ENCODE data around the gene EDIL3.
"Not testable (repeated sequence)": the region's sequence is repeated elsewhere in the genome, so short reads cannot be mapped to it uniquely, and the experiment has no call there.

The EDIL3 gene

GRCh38 chr5:84297641-84298040 is 87.0 kb downstream of the EDIL3 start:
- not testable (repeated sequence) for DNase-seq

GRCh38 chr5:84292788-84293653 is 91.7 kb downstream of the EDIL3 start:
- no peak for DNase-seq

DNA sequence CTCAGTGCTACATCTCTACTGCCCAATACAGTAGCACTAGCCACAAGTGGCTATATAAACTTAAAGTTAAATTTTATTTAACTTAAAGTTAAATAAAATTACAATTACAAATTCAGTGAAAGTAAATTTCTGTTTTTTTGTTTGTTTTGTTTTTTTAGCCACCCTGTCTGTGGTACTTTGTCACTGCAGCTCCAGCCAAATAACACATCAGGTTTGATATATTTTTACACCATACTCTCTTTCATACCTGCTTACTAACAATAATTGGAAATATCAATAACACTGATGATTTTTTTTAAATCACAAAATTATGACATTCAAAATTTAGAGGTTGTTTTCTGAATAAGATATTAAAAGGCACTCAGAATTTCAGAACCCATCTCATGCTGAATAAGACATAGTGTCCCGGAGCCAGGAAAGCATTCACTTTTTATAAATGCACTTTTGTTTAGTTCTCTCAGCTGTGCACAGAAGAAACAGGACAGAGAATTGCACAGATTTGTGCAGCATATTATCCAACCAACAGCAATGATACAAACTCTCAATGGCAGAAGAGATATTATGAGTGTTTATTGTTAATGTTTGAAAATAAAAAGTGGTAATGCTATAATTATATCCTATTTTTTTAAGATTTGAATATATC is 92.6 kb downstream of the EDIL3 start:
- no peak for DNase-seq

GRCh38 chr5:84290673-84291072 is 94.0 kb downstream of the EDIL3 start:
- DNase-seq = no peak

GRCh38 chr5:84290161-84290560 is 94.5 kb downstream of the EDIL3 start:
- DNase-seq = no peak

- DNase-seq = no peak
These were observed 96.7 kb downstream of the EDIL3 start for GRCh38 chr5:84287951-84288350.

DNA sequence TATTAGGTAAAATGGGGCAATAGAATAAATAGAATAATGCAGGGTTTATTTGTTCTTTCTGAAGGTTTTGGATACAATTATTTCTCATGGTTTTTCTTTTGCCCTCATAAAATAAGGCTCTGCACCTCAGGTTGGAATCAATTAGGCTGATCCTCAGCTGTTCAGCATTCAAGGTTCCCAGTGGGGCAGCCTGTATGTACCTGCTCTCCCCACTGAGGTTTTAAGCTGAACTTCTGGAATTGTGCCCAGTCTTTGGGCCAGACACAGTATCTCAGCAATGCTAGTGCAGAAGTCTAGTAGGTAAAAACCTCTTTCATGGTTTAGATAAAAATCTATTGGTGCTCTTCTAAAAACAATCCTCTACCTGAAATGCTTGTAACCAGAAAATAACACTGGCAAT is 98.0 kb downstream of the EDIL3 start:
- DNase-seq = no peak

- no peak for DNase-seq
These were observed 98.7 kb downstream of the EDIL3 start for GRCh38 chr5:84285641-84286637.

GRCh38 chr5:84281383-84281782 is 103.3 kb downstream of the EDIL3 start:
- no peak for DNase-seq

GRCh38 chr5:84279234-84279633 is 105.4 kb downstream of the EDIL3 start:
- no peak for DNase-seq

DNA sequence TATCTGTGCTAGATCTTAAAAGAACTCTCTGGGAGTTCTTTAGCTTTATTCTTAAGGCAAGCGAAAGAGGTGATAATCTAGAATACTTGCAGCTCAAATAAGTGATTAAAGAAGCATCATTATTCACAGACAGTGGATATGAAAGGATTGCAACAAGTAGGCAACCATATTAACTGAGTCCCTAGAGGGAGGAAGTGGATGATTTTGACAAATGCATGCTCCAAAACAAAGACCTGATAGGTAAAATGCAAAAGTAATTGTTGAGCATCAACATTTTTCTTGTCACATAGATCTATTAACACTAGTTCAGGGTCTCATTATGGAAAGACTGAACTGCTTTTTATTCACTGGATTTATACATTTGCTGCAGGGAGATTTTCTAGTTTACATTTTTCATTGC is 109.1 kb downstream of the EDIL3 start:
- no peak for DNase-seq

- DNase-seq = peak in 1 of 2 experiments; percentile 1
These were observed 109.9 kb downstream of the EDIL3 start for GRCh38 chr5:84274585-84275468.

- DNase-seq = no peak
These were observed 111.2 kb downstream of the EDIL3 start for GRCh38 chr5:84273517-84273883.

DNA sequence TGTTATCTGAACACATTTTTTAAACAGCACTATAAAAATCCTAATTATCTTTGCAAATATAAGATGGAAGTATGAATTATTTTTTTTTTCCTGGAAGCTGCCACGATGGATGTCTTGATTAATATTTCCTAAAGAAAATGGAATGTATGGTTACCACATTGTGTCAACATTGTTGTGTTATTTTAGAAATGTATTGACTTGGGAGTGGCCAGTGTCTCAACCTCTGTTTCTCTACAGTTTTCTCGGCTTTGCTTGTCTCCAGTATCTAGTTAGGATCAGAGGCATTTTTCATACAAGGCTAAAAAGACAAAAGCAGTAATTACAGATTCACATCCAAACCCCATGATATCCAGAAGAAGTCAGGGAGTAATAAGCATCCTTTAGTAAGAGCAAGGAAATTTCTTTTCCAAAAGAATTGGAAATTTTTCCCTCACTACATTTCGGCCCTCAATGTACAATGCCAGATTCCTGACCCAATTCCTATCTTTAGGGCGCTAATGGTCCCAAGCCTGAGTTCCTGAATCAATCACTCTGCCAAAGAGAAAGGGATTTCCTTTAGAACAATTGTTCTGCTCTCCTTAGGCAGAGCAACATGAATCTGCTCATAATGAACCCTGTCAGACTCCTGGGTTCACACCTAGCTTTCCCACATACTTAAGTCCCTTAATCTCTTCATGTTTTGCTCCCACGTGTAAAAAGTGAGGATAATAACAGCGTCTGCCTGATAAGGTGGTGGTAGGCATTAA is 111.7 kb downstream of the EDIL3 start:
- DNase-seq = no peak

- DNase-seq = no peak
These were observed 118.7 kb downstream of the EDIL3 start for GRCh38 chr5:84265739-84266550.

GRCh38 chr5:84265130-84265529 is 119.5 kb downstream of the EDIL3 start:
- DNase-seq = no peak

- no peak for DNase-seq
These were observed 123.7 kb downstream of the EDIL3 start for GRCh38 chr5:84260939-84261338.

- DNase-seq = no peak
These were observed 124.5 kb downstream of the EDIL3 start for GRCh38 chr5:84260140-84260539.

GRCh38 chr5:84259283-84260045 is 125.2 kb downstream of the EDIL3 start:
- DNase-seq = peak in 1 of 2 experiments; percentile 6

DNA sequence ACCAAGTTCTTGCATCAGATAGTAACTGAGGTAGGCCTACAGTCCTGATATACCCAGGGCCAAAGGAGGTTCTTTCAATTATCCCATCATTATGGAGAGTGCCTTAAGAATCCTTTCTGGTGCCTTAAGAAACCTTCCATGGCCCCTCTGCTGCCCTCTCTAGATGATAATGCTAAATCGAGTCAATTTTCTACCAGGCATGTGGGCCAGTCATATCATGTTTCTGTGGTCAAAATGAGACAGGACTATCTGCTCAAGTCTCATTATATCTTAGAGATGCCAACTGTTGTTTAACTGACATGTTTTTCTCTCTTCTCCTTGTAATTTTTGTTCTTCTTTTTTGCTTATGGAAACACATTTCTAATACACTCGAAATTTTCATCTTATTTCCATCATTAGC is 127.6 kb downstream of the EDIL3 start:
- DNase-seq = no peak
